Measurements from ENCODE around the gene METAP1.
"Not testable (repeated sequence)": the region's sequence is repeated elsewhere in the genome, so short reads cannot be mapped to it uniquely, and the experiment has no call there.

Gene METAP1

DNA sequence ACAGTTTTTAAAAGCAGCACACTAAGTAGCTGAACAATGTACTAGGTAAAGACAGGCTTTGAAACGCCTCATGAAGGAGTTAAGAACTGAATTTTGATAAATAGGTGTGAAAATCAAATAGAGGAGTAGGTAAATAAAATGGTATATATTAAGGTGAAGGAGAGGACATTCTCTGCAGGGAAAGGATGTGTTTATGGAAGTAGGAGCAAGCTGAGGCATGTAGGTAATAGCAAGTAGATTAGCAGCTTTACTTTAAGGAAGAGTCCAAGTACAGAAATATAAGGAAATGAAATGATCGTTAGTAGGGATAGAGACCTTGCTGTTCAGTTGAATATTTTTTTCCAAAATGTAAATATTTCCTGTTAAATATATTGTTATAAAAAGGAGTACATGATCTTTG lies 12.5 kb downstream of the METAP1 start:
- no peaks in the 10 kb centered on the region for H3K36me3 ChIP-seq (ENCODE audit: control insufficient read depth, insufficient read depth, low read length)
- H3K4me1 ChIP-seq (ENCODE audit: control insufficient read depth, insufficient read depth, low read length): no peaks in the 10 kb centered on the region
- H3K27ac ChIP-seq (ENCODE audit: low read depth, low read length): no peak overlapping the region
- H3K27me3 ChIP-seq (ENCODE audit: control insufficient read depth, insufficient read depth, low read length): no peaks in the 10 kb centered on the region
- no peak overlapping the region for H3K4me3 ChIP-seq (ENCODE audit: low read length)
- no peak overlapping the region for H3K9ac ChIP-seq (ENCODE audit: low read length)

DNA sequence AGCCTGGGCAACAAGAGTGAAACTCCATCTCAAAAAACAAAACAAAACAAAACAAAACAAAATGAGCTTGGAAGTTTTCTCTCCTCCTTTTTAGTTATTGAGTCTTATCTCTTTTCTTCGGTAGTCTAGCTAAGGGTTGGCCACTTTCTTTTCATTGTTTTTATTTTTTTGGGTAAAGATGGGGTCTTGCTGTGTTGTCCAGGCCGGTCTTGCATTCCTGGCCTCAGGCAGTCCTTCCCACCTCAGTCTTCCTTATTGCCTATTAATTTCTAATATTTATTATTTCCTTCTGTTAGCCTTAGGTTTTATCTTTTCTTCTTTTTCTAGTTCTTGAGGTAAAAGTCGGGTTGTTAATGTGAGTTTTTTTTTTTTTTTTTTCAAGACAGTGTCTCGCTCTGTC lies 16.4 kb downstream of the METAP1 start:
- H3K4me3 ChIP-seq (ENCODE audit: low read length): no peak overlapping the region
- no peaks in the 10 kb centered on the region for H3K27me3 ChIP-seq (ENCODE audit: control insufficient read depth, insufficient read depth, low read length)
- no peak overlapping the region for H3K9ac ChIP-seq (ENCODE audit: low read length)
- H3K27ac ChIP-seq (ENCODE audit: low read depth, low read length): no peak overlapping the region
- H3K36me3 ChIP-seq (ENCODE audit: control insufficient read depth, insufficient read depth, low read length): no peaks in the 10 kb centered on the region
- no peaks in the 10 kb centered on the region for H3K4me1 ChIP-seq (ENCODE audit: control insufficient read depth, insufficient read depth, low read length)

DNA sequence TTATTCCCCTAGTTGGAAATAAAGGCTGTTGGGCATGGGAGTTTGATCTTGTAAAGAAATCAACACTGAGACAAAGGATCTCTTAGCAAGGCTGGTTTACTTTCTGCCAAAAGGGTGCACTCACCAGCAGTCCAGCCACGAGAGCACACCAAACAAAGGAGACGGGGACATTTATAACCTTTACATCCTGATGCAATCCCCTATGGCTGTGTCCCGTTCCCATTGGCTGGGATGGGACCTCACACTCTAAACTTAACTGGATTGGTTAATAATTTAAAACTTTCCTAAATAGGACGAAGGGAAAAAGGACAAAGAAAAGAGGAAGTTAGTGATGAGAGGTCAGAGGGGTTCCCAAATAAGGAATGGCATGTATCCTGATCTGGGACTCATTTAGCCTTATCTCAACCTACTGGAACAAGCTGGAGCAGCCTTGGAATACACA lies 17.9 kb downstream of the METAP1 start:
- peak overlapping the region; percentile 60 for H3K27ac ChIP-seq (ENCODE audit: low read depth, low read length)
- no peak overlapping the region for H3K4me3 ChIP-seq (ENCODE audit: low read length)
- no peaks in the 10 kb centered on the region for H3K27me3 ChIP-seq (ENCODE audit: control insufficient read depth, insufficient read depth, low read length)

DNA sequence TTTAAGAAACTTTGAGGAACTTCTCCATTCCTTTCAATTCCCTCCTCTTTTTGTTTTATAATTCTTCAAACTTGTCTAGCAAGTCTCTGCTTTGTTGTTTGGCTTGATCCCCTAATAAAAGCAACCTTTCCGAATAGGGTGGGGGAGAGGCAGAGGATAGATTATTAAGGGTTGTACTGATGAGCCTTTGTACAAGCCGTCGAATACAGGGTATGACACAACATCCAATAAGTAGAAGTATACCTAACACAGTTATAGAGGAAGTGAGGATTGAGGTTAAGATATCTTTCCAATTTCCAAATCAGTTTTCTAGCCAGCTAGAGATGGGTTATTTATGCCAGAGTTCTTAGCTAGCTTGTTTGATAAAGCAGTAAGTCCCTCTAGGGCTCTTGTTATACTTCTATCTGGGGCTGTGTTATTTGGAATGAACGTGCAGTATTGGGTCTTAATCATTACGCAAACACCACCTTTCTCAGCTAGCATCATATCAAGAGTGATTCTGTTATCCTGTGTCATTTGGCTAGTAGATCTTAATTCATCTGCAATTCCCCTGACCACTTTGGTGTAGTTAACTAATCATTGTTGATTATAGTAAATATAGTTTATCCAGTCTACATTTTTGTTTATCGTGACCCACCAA lies 18.5 kb downstream of the METAP1 start:
- Histone ChIP-seq H3K27ac (ENCODE audit: low read depth, low read length) (peak overlapping the region; percentile 46), H3K4me3 (ENCODE audit: low read length) (no peak overlapping the region), H3K4me1 (ENCODE audit: control insufficient read depth, insufficient read depth, low read length) (no peaks in the 10 kb centered on the region)

More for the DNA sequence above, 17.9 kb downstream of the METAP1 start:
- H3K4me1 ChIP-seq (ENCODE audit: control insufficient read depth, insufficient read depth, low read length): no peaks in the 10 kb centered on the region
- H3K36me3 ChIP-seq (ENCODE audit: control insufficient read depth, insufficient read depth, low read length): no peaks in the 10 kb centered on the region
- no peak overlapping the region for H3K9ac ChIP-seq (ENCODE audit: low read length)

DNA sequence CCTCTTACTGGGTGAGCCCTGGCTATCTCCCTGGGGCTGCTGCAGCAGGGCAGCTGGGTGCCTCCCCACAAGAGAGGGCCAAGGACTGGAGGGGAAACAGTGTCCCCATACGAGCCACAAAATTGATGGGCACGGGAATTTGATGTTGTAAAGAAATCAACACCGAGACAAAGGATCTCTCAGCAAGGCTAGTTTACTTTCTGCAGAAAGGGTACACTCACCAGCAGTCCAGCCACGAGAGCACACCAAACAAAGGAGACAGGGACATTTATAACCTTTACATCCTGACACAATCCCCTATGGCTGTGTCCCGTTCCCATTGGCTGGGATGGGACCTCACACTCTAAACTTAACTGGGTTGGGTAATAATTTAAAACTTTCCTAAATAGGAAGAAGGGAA lies 25.9 kb downstream of the METAP1 start:
- Histone ChIP-seq H3K4me3 (ENCODE audit: low read length) (no peak overlapping the region), H3K9ac (ENCODE audit: low read length) (no peak overlapping the region), H3K27ac (ENCODE audit: low read depth, low read length) (no peak overlapping the region), H3K4me1 (ENCODE audit: control insufficient read depth, insufficient read depth, low read length) (no peaks in the 10 kb centered on the region), H3K27me3 (ENCODE audit: control insufficient read depth, insufficient read depth, low read length) (no peaks in the 10 kb centered on the region), H3K36me3 (ENCODE audit: control insufficient read depth, insufficient read depth, low read length) (no peaks in the 10 kb centered on the region)

More for the DNA sequence above, 18.5 kb downstream of the METAP1 start:
- Histone ChIP-seq H3K27me3 (ENCODE audit: control insufficient read depth, insufficient read depth, low read length) (no peaks in the 10 kb centered on the region), H3K9ac (ENCODE audit: low read length) (no peak overlapping the region), H3K36me3 (ENCODE audit: control insufficient read depth, insufficient read depth, low read length) (no peaks in the 10 kb centered on the region)

DNA sequence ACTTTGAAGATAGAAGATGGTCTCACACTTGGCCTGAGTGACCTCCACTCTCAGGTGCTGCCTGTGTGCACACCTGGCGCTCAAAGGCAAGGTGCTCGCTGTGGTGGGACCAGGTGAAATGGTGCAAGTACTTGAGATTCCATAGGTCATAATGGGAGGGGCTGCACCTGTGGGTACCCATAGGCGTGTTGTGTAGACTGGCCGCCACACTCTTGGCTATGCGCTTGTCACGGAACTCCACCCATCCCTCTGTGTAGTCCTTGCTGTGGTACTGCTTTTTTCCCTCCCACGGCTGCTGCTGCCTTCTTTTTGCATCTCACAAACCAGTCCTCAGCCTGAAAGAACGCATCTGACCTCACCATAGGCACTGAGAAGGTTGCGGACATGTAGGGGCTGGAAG lies 27.0 kb downstream of the METAP1 start:
- Histone ChIP-seq H3K4me3 (ENCODE audit: low read length) (peak overlapping the region; percentile 39), H3K36me3 (ENCODE audit: control insufficient read depth, insufficient read depth, low read length) (no peaks in the 10 kb centered on the region), H3K27ac (ENCODE audit: low read depth, low read length) (no peak overlapping the region), H3K27me3 (ENCODE audit: control insufficient read depth, insufficient read depth, low read length) (no peaks in the 10 kb centered on the region), H3K9ac (ENCODE audit: low read length) (no peak overlapping the region), H3K4me1 (ENCODE audit: control insufficient read depth, insufficient read depth, low read length) (no peaks in the 10 kb centered on the region)

DNA sequence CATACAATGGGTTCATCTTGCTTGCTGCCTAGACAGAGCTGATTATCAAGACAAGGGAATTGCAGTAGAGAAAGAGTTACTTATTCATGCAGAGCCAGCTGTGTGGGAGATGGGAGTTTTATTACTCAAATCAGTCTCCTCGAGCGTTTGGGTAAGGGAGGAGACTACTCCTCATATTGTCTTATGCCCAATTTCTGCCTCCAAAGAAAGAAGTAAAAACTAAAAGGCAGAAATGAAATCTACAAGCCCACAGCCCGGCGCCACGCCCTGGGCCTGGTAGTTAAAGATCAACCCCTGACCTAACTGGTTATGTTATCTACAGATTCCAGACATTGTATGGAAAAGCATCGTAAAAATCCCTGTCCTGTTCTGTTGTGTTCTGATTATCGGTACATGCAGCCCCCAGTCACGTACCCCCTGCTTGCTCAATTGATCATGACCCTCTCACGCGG lies 28.3 kb downstream of the METAP1 start:
- H3K4me3 ChIP-seq (ENCODE audit: low read length); H3K27ac ChIP-seq (ENCODE audit: low read depth, low read length); H3K9ac ChIP-seq (ENCODE audit: low read length); H3K4me1 ChIP-seq (ENCODE audit: control insufficient read depth, insufficient read depth, low read length); H3K27me3 ChIP-seq (ENCODE audit: control insufficient read depth, insufficient read depth, low read length); H3K36me3 ChIP-seq (ENCODE audit: control insufficient read depth, insufficient read depth, low read length): not testable (repeated sequence)

DNA sequence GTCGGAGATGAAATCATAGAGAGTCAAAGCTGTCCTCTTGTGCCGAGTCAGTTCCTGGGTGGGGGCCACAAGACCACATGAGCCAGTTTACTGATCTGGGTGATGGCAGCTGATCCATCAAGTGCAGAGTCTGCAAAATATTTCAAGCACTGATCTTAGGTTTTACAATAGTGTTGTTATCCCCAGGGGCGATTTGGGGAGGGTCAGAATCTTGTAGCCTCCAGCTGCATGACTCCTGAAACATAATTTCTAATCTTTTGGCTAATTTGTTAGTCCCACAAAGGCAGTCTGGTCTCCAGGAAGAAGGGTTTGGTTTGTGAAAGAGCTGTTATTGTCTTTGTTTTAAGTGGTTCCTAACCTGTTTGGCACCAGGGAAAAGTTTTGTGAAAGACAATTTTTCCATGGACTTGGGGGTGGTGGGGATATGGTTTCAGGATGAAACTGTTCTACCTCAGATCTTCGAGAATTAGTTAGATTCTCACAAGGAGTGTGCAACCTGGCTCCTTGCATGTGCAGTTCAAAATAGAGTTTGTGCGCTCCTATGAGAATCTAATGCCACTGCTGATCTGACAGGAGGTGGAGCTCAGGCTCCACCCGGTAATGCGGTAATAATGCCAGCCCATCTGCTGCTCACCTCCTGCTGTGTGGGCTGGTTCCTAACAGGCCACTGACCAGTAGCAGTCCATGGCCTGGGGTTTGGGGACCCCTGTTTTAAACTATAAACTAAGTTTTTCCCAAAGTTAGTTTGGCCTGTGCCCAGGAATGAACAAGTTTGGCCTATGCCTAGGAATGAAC lies 29.2 kb downstream of the METAP1 start:
- no peak overlapping the region for H3K9ac ChIP-seq (ENCODE audit: low read length)

DNA sequence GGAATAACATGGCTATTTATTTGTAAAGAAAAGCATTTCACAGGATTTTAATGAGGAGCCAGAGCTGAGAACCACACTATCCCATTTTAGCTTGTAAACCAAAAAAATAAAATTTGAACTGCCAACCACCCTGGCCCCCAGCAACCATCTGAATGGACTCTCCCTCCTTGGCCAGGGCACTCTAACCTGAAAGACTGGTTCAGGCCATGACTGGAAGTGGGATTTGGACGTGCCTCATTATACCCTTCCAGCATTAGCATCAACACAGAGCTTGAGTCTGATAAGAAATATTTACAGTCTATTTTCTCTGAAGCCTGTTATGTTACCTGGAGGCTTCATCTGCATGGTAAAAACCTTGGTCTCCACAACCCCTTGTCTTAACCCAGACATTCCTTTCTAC lies 30.0 kb downstream of the METAP1 start:
- Histone ChIP-seq H3K9ac (ENCODE audit: low read length) (no peak overlapping the region), H3K27ac (ENCODE audit: low read depth, low read length) (no peak overlapping the region), H3K27me3 (ENCODE audit: control insufficient read depth, insufficient read depth, low read length) (no peaks in the 10 kb centered on the region), H3K4me1 (ENCODE audit: control insufficient read depth, insufficient read depth, low read length) (no peaks in the 10 kb centered on the region), H3K36me3 (ENCODE audit: control insufficient read depth, insufficient read depth, low read length) (no peaks in the 10 kb centered on the region), H3K4me3 (ENCODE audit: low read length) (no peak overlapping the region)

More for the DNA sequence above, 29.2 kb downstream of the METAP1 start:
- Histone ChIP-seq H3K4me3 (ENCODE audit: low read length) (no peak overlapping the region), H3K27ac (ENCODE audit: low read depth, low read length) (no peak overlapping the region), H3K4me1 (ENCODE audit: control insufficient read depth, insufficient read depth, low read length) (no peaks in the 10 kb centered on the region), H3K36me3 (ENCODE audit: control insufficient read depth, insufficient read depth, low read length) (no peaks in the 10 kb centered on the region), H3K27me3 (ENCODE audit: control insufficient read depth, insufficient read depth, low read length) (no peaks in the 10 kb centered on the region)

DNA sequence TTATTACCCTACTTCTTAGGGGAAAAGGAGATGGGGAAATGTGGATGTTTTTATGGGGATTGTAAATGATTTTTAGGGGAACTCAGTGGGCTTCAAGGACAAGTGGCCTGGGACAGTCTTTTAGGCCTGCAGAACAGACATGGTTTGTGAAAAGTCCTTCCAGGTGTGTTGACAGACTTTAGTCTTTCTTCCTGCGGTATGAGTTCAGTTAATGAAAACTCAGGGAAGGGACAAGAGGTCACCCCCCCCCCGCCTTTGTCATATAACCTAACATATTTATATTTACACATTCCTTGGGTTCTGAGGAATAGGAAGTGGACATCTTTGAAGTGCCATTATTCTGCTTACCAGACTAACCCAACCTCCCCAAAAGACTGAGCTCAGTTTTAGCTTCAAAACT lies 31.8 kb downstream of the METAP1 start:
- Histone ChIP-seq H3K4me3 (ENCODE audit: low read length) (no peak overlapping the region), H3K36me3 (ENCODE audit: control insufficient read depth, insufficient read depth, low read length) (no peaks in the 10 kb centered on the region), H3K9ac (ENCODE audit: low read length) (no peak overlapping the region), H3K4me1 (ENCODE audit: control insufficient read depth, insufficient read depth, low read length) (no peaks in the 10 kb centered on the region), H3K27ac (ENCODE audit: low read depth, low read length) (no peak overlapping the region), H3K27me3 (ENCODE audit: control insufficient read depth, insufficient read depth, low read length) (no peaks in the 10 kb centered on the region)

DNA sequence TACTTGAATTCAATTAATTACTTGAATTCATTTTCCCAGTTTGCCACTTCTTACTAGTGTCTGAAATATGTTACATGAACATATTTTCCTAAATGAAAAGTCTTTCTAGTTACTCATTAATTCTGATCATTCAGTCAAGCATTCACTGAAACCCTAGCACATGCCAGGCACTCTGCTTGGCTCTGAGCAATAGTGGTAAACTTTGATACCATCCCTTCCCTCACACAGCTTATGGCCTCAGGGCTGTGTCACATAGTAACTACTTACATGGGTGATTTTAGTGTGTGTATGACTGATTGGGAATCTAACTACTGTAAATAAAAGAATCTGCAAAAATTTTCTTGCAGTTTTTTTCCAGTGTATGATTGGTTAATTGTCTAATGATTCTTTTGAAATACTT lies 32.7 kb downstream of the METAP1 start:
- no peaks in the 10 kb centered on the region for H3K27me3 ChIP-seq (ENCODE audit: control insufficient read depth, insufficient read depth, low read length)
- no peaks in the 10 kb centered on the region for H3K36me3 ChIP-seq (ENCODE audit: control insufficient read depth, insufficient read depth, low read length)
- H3K9ac ChIP-seq (ENCODE audit: low read length): no peak overlapping the region
- no peaks in the 10 kb centered on the region for H3K4me1 ChIP-seq (ENCODE audit: control insufficient read depth, insufficient read depth, low read length)
- no peak overlapping the region for H3K4me3 ChIP-seq (ENCODE audit: low read length)
- H3K27ac ChIP-seq (ENCODE audit: low read depth, low read length): no peak overlapping the region

DNA sequence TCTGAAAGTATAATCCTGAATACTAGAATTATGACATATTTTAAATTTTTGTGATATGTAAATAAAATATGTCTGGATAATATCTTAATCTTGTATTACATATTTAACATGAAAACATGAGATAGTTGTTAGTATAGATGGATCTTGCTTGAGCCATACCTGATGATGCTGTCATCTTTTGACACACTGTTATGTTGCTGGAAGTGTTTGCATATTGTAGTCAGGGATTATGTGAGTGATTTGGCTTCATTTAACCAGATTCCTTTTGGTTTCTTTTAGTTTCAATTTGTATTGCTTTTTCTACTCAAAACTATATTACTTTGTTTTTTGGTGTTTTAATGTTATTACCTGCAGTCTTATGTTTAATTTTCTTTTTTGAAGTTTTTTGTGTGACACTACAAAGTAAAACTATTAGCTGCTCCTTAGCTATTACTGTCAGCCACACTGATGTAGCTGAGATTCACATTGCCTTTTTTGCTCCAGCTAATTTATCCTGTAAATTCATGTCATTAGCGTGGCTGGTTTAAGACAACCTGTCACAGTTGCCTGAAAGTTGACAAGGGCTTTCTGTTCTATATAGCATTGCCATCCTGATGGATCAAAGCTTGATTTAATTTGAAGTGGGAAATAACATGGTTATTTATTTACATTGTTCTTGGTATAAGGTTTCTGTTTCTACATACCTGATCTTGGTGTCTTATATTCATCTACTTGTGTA lies 33.7 kb downstream of the METAP1 start:
- no peaks in the 10 kb centered on the region for H3K27me3 ChIP-seq (ENCODE audit: control insufficient read depth, insufficient read depth, low read length)
- H3K4me3 ChIP-seq (ENCODE audit: low read length): no peak overlapping the region
- no peaks in the 10 kb centered on the region for H3K4me1 ChIP-seq (ENCODE audit: control insufficient read depth, insufficient read depth, low read length)
- no peak overlapping the region for H3K27ac ChIP-seq (ENCODE audit: low read depth, low read length)
- H3K9ac ChIP-seq (ENCODE audit: low read length): no peak overlapping the region
- no peaks in the 10 kb centered on the region for H3K36me3 ChIP-seq (ENCODE audit: control insufficient read depth, insufficient read depth, low read length)
